GM19240 (cell line): ENCODE measurements around the gene CDKN1A.
"Not testable (repeated sequence)": the region's sequence is repeated elsewhere in the genome, so short reads cannot be mapped to it uniquely, and the experiment has no call there.

Source experiments
- DNase-seq: peaks from one replicate; pipeline ENCODE4 v3.0.0; 2011; ENCODE audit warnings: low spot score; ENCODE audit not compliant: insufficient read length

Gene CDKN1A

DNA sequence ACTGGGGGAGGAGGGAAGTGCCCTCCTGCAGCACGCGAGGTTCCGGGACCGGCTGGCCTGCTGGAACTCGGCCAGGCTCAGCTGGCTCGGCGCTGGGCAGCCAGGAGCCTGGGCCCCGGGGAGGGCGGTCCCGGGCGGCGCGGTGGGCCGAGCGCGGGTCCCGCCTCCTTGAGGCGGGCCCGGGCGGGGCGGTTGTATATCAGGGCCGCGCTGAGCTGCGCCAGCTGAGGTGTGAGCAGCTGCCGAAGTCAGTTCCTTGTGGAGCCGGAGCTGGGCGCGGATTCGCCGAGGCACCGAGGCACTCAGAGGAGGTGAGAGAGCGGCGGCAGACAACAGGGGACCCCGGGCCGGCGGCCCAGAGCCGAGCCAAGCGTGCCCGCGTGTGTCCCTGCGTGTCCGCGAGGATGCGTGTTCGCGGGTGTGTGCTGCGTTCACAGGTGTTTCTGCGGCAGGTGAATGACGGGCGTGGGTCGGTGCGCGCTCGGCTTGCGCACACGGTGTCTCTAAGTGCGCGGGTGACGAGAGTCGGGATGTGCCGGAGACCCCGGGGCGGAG is at the start of gene CDKN1A:
Gene CDKN1A (plus strand): TSS at position 227 of the 555 bp plus-strand sequence. CDS start 5,388 bp downstream, outside the sequence.
- no peak for DNase-seq

DNA sequence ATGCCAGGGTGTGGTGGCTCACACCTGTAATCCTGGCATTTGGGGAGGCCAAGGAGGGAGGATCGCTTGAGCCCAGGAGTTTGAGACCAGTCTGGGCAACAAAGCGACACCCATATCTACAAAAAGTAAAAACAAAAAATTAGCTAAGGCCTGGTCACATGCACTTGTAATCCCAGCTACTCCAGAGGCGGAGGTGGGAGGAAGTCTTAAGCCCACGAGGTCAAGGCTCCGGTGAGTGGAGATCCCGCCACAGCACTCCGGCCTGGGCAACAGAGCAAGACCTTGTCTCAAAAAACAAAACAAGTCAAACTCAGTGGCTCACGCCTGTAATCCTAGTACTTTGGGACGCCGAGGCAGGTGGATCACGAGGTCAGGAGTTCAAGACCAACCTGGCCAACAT is 48.7 kb upstream of the CDKN1A start:
- DNase-seq: no peak

DNA sequence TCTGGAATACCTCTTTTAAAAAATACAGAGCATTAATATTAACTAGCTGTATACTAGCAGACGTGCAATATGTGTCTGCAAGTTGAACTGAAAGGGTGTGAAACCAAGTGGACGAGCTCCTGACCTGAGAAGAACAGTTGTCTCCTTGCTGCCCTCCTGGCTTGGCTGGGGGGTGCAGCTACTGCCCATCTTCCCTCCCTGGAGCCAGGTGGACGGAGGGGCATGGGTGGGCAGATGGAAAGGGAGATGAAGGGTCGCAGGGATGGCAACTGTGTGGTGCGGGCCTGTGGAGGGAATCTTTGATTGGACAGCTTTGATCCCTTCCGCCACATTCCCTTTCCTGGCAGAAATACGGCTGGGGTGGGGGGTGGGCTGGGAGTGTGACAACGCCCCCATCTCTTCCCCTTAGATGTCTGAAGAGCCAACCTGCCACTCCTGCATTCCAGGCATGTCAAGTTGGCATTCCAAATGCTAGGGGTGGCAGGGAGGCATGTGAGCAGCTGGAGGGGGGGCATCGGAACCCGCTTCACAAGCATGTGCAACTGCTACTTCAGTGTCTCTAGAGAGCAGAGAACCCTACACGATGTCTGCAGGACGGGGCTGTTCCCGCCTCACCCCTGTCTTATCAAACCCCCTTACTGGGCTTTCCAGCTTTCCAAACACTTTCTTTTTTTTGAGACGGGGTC is 47.0 kb upstream of the CDKN1A start:
- no peak for DNase-seq

DNA sequence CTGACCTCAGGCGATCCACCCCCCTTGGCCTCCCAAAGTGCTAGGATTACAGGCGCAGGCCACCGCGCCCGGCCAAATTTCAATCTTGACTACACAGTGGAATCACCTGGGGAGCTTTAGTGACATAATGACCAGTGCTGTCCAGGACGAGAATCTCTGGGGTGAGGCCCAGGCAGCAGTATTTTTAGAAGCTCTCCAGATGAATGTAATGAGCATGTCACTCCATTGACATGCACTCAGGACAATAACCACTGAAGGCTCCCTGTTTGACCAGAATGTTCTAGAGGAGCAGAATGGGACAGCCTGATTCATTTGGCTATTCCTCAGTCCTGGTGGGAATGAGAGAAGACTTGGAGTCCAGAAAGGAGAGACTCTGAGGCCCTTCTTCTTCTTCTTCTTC is 45.1 kb upstream of the CDKN1A start:
- DNase-seq: no peak

DNA sequence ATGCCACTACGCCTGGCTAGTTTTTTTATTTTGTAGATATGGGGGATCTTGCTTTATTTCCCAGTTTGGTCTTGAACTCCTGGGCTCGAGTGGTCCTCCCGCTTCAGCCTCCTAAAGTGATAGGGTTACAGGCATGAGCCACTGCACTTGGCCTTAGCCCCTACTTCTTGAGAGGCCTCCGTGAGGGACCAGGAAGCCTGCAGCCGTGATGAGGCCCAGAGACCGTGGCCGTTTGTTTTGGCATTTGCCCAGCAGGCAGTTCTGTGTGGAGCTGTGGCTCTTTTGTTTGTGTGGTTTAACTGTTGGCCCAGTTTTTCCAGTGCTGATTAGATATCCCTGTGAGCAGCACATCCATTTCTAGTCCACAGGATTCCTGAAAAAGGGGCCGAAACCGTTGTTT is 44.6 kb upstream of the CDKN1A start:
- no peak for DNase-seq

DNA sequence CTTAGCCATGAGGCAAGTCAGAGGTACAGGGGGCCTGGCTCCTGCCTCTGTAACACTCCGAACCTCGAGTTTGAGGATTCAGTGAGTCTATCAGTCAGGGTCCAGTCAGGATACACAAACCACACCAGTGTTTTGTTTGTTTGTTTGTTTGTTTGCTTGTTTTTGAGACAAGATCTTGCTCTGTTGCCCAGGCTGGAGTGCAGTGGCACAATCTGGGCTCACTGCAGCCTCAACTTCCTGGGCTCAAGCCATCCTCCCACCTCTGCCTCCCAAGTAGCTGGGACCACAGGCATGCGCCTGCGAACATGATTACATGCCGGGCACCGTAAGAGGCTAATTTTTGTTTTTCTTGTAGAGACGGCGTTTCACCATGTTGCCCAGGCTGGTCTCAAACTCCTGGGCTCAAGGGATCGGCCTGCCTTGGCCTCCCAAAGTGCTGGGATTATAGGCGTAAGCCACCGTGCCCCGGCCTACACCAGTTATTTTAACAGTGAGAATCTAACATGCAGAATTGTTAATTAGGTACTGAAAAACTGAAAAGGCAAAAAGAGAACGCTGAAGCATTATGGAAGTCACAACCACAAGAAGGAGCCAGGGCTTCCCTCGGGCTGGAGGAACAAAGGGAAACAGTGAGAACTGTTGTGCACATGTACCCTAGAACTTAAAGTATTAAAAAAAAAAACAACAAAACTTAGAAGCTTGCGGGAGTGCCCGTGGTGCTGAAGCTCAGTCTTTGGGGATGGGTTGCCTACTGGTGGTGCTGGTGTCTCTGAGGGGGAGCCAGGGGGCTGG is 44.0 kb upstream of the CDKN1A start:
- DNase-seq: no peak

DNA sequence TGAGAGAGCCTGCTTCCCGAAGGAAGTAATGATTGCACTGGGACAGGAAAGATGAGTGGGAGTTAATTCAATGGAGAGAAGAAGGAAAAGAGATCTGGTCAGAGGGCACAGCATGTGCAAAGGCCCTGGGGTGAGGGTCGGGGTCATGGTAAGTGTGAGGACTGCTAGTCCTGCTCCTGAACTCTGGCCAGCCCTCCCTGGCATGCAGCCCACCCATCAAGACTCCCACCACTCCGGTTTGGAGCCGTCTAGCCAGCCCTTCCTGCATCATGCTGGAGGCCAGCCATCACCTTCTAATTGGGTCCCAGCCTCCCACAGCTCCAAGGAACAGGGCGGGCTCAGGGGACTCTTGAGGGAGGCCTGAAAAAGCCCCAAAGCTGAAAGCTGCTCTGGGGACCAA is 42.2 kb upstream of the CDKN1A start:
- DNase-seq: no peak

DNA sequence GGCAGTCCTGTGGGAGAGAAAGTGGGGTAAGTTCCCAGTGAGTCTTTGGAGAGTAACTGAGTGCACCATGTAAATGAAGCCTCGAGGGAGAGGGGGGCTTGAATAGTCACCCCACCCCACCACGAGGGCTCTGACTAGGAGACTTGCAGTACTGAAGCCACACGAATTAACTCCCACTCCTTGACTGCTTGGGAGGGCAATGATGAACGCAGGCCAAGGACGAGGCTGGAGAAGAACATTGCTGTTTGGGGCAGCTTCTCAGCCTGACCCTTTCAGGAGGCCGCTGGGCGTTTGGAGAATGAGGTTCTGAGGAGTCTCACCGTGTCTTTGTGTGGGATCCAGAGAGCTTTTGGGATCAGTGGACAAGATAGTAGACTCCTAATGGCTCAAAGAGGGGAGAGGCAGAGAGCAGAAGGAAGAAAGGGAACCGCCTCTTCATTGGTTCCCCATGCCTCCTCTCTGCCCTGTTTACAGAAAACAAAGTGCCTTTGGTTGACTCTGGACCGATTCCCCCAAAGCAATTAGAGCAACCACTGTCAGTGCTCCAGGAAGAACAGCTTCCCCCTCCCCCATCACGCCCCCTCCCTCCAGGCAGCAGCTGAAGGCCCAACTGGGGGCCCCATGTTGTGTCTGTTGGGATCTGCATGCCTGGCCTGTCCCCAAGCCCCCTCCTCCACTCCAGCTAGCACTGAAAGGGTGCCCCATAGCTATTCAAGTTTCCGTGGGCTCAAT is 41.7 kb upstream of the CDKN1A start:
- DNase-seq: no peak

DNA sequence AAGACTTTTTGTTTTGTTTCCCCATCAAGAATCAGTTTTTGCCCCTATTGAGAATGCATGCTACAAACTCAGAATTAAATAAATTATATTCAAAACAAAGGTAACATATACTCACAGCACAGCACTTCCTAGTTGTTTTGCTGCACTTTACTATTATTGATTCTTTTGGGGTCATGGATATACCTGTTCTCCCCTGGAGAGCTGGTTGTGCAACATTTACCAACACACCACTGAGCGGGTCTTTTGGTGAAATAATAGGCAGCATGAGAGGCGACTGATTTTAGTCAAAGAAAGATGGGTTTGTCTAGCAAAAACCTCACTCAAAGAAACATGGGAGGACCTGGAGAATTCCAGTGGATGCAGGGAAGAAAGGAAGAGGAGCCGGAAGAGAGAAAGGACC is 39.9 kb upstream of the CDKN1A start:
- DNase-seq: no peak

DNA sequence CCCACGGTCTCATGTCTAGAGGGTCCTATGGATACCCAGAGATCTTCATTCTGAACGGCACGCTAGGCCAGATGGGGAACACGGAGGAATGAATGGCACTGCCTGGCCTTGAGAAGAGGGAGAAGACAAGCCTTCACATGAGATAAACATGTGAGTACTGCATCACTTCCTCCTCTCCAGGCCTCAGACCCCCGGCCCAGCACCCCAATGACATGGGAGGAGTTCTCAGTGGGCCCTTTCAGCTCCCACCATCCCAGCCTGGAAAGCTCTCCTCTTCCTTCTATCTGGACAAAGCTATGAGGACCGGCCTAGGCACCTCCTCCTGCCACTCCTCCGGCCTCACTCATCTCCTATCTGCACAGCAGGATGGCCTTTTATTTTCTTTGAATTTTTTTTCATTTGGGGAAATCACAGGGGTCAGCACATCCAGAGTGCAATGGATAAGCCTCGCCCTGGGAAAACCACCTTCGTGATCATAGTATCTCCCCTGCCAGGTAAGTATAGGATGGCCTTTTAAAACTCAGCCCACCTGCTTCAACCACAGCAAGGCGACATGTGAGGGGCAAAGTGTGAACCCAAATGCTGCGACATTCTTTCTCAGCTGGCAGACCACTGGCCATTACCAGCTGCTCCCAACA is 39.2 kb upstream of the CDKN1A start:
- DNase-seq: no peak

DNA sequence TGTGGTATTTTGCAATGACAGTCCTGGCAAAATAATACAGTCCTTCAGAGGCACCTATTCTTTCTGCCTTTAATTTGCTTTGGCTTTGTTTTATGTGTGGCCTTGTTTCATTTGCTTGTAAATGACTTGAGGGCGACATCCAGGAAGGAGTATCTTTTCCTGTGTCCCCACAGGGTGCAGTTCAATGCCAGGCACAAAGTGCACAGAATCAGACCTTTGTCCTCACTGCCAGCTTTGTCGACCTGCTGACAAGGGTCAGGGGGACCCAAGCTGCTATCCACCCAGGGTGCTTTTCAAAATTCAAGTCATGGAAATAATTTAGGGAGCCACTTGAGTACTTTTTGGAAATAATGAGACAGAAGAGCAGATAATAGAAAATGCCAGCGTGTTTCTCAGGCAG is 37.0 kb upstream of the CDKN1A start:
- DNase-seq: no peak

DNA sequence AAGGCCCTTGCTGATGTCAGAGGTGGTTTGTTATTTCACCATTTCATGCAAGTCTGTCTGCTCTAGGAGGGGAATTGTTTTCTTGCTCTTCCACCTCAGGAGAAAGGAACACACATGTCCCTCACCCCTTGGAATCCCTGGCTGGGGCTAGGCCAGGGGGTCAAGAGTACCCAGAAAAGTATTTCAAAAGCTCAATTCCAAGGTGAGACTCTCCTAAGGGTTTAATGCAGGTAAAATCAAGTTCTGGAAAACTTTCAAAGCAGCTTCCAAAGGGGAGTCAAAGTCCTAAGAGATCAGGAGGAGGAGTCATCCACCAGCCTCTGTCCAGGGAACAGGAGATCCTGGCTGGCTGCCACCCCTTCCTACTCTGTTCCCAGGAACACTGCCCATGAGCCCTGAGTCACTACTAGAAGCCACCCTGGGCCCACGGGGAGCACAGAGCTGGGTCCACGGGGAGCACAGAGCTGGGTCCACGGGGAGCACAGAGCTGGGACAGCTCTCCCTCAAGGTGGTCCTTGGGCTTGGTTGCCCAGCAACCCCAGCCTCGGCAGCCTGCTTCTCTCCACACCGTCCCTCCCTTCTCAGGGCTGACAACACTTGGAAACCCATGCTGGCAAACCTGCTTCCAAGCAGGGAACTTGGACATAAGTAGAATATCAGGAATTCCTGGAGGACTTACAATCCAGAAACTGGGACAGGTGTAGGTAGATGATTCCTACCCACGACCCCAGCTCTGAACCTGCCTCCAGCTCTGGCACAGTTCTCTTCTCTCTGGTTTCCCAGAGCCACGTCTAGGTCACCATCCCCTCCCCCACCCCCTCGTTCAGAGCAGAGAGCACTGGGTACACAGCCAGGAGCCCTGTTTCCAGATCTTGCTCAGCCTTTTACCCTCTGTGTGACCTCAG is 35.3 kb upstream of the CDKN1A start:
- no peak for DNase-seq

DNA sequence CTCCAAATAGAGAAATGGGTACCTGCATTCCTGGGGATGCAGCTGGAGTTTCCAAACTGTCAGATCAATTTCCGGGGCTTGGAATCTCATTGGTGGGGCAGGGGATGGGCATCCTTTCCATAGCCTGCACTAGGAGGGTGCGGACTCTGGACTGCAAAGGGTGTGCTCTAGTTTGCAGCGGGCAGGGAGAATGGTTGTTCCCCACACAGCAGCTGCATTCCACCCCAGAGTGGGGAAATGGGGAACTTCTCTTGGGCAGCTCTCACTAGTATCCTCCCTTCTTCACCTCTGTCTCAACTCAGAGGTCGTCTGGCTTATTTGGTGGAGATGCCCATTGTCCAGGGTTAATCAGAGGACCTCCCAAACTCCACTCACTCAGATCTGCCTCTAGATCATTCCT is 34.5 kb upstream of the CDKN1A start:
- DNase-seq: no peak

DNA sequence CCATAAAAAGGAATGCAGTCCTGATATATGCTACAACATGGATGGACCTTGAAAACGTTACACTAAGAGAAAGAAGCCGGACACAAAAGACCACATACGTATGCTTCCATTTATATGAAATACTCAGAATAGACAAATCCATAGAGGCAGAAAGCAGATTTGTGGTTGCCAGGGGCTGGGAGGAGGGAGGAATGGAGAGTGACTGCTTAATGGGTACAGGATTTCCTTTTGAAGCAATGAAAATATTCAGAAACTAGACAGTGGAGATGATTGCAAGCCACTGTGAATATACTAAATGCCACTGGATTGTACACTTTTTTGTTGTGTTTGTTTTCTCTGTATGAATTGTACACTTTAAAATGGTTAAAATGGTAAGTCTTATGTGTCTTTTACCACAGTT is 29.4 kb upstream of the CDKN1A start:
- no peak for DNase-seq

DNA sequence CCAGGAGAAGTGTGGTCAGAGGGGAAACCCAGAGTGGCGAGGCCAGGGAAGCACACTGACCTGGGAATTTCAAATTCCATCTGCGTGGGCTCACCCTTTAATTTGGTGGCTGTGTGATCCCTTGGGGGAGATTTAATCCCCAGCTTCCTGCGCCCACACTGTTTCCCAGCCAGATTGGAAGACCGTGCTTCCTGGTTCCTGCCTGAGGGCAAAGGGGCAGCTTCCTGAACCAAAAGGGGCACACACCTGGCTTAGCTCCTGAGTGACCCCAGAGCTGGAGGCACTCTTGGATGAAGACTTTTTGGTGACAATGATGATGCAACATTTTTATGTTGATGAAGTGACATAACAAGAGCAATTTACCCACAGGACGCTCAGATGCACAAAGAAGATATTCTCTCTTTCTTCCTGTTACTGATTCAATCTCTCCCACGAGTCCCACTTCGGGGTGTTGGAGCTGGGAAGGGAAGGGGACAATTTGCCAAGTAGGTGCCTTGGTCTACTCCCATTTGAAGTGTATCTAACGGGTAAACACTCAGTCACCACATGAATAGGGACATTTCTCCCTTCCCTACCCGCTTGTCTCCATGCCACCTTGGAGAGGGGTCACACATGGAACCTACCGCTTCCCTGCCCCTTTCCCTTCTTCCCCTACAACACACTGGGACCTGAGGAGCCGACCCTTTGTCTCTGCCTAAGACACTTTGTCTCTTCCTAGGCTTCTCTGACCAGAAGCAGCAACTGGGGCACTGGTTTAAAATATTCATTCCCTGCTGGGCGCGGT is 28.6 kb upstream of the CDKN1A start:
- DNase-seq: no peak

DNA sequence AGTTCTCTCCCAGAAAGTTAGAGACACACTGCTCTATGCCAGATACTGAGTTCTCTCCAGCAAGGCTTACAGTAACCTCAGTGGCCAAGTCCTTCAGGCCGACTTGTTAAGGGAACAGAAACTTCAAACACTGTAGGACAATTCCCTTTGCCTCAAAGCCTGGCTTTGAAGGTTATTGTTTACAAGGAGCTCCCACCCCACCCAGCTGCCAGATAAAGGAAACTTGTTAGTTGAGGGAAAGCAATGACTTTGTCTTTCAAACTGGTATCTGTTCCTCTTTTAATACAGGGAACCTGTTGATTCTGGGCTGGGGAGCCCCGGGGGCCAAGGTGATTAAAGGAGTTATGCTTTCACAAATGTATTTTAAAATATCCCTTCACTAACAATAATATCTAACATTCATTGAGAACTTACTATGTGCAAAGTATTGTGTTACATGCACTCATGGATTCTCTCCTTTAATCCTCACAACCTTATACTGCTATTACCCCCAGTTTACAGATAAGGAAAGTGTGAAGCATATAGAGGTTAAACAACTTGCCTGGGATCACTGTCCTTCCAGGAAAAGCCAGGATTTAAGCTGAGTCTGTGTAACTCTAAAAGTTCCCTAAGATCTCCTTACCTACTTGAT is 27.6 kb upstream of the CDKN1A start:
- peak; percentile 56 for DNase-seq

DNA sequence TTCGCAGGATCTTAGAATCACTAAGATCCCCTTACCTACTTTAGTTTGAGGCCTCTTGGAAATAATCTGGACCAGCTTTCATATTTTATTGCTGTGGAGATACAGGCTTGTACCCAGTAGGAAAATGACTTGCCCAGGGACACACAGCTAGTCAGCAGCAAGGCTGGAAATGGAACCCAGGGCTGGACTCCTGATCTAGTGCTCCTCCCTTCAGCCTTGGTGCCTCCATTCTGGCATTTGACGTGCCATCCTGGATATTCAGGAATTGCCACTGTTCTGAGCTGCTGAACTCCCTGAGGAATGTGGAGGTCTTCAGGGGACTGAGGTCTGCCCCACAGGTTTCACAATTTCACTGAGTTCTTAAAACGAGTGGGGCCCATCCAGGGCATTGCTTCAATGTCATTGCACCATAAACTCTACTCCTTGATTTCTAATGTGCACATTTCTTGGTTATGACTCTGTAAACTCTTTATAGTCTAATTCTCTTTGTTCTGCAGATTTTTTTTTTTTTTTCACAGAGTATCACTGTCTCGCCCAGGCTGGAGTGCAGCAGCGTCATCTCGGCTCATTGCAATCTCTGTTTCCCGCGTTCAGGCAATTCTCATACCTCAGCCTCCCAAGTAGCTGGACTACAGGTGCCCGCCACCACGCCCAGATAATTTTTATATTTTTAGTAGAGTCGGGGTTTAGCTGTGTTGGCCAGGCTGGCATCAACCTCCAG is 26.7 kb upstream of the CDKN1A start:
- no peak for DNase-seq

DNA sequence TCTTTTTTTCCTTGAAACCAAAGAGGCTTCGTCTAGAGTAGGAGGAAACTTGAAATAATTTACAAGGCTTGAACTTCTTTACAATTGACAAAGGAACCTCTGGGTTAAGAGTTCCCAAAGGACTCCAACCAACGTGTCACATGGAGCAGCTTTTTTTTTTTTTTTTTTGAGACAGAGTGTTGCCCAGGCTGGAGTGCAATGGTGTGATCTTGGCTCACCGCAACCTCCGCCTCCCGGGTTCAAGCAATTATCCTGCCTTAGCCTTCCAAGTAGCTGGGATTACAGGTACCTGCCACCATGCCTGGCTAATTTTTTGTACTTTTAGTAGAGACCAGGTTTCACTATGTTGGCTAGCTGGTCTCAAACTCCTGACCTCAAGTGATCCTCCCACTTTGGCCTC is 24.0 kb upstream of the CDKN1A start:
- DNase-seq: not testable (repeated sequence)
